GM23338 (cell line): ENCODE data around the gene DRD4.

Source experiments
- CREB1 ChIP-seq: fragments of 250-450 bp; sonication (Bioruptor Pico); IDR thresholded peaks from 2 replicates; pipeline ENCODE4 v1.5.0; 2020; ENCODE audit warnings: low read depth, mild to moderate bottlenecking, moderate library complexity
- CTCF ChIP-seq, 2 experiments: fragments of 200-600 bp in 1 of 2; sonication (generic) in 1 of 2; conservative IDR thresholded peaks; 2 replicates each; pipeline versions ENCODE4 v1.5.1 to v1.6.1; 2016 to 2017; ENCODE audit warnings: antibody characterized with exemption in 2 of 2, low read depth in 2 of 2, mild to moderate bottlenecking in 2 of 2, moderate library complexity in 1 of 2
- EZH2phosphoT487 ChIP-seq: fragments of 200-600 bp; sonication (generic); IDR thresholded peaks from one replicate; pipeline ENCODE4 v1.8.1; 2018; ENCODE audit warnings: antibody characterized with exemption; ENCODE audit not compliant: unreplicated experiment
- JUNB ChIP-seq: IDR thresholded peaks from one replicate; pipeline ENCODE4 v1.6.1; 2016; ENCODE audit warnings: antibody characterized with exemption; ENCODE audit not compliant: unreplicated experiment
- POLR2AphosphoS5 ChIP-seq: IDR thresholded peaks from 2 replicates; pipeline ENCODE4 v1.6.1; 2016; ENCODE audit warnings: antibody characterized with exemption, low read depth

- TF ChIP-seq CTCF (conservative IDR thresholded peaks at IDR 0.05; ENCODE audit: low read depth in 2 of 2) (no peak), POLR2AphosphoS5 (no peak), CREB1 (CRISPR knock-in tag) (no peak), EZH2phosphoT487 (no peak), JUNB (no peak)
These were observed 6.2 kb upstream of the DRD4 start for GRCh38 chr11:630871-631270.
